Kidney (tissue), 14 donors: ENCODE results near the gene HEXD. TPM values are rescaled to one million over a fixed set of nuclear protein-coding genes. Genes with fewer than 3 reads are reported as not detected.

Experiments used
- DNase-seq, 5 donors: peaks; one replicate each; pipeline ENCODE4 v3.0.0-alpha.2; 2013 to 2020
- FAIRE-seq: peaks from 2 replicates; lab custom pipeline; 2012; peaks lifted over from hg19 to GRCh38; lab: Jason Lieb, UNC
- H3K27ac ChIP-seq, 2 donors: one replicate each; pipeline ENCODE4 v1.7.0; 2013; ENCODE audit warnings: low read depth in 2 of 2, low read length in 2 of 2, inconsistent platforms in 1 of 2
- H3K27me3 ChIP-seq: one replicate; pipeline ENCODE4 v1.7.1; 2013; ENCODE audit warnings: low read length, inconsistent platforms; ENCODE audit not compliant: control insufficient read depth, insufficient read depth
- H3K36me3 ChIP-seq, 3 donors: one replicate each; pipeline versions ENCODE4 v1.7.0 to v1.7.1; 2013; ENCODE audit warnings: low read length in 3 of 3, control low read depth in 1 of 3, inconsistent platforms in 1 of 3; ENCODE audit not compliant: insufficient read depth in 3 of 3, control insufficient read depth in 2 of 3
- H3K4me1 ChIP-seq, 3 donors: one replicate each; pipeline versions ENCODE4 v1.7.0 to v1.7.1; 2013; ENCODE audit warnings: low read length in 3 of 3, inconsistent platforms in 1 of 3, low read depth in 1 of 3; ENCODE audit not compliant: control insufficient read depth in 2 of 3, insufficient read depth in 2 of 3
- H3K4me3 ChIP-seq, 3 donors: one replicate each; pipeline versions ENCODE4 v1.7.0 to v1.8.1; 2013; ENCODE audit warnings: low read length in 3 of 3, control low read depth in 1 of 3, inconsistent platforms in 1 of 3
- H3K9ac ChIP-seq, 3 donors: one replicate each; pipeline versions ENCODE4 v1.7.0 to v1.7.1; 2013; ENCODE audit warnings: low read length in 3 of 3, control low read depth in 1 of 3, inconsistent platforms in 1 of 3
- H3K9me3 ChIP-seq, 3 donors: one replicate each; pipeline versions ENCODE4 v1.7.0 to v1.7.1; 2013; ENCODE audit warnings: low read length in 3 of 3, control low read depth in 1 of 3, inconsistent platforms in 1 of 3; ENCODE audit not compliant: control insufficient read depth in 2 of 3, insufficient read depth in 1 of 3
- intact Hi-C: fragments of 100-400 bp; cut with DNase I; formaldehyde crosslinking; loops from one replicate; pipeline ENCODE4 v1.11.1; 2022
- polyA plus RNA-seq: library from polyadenylated mRNA; stranded (reverse); fragments of 350-450 nt; fragmentation: Illumina TruSeq; extraction: RNeasy Lipid Tissue Mini Kit (QIAGEN cat#74804); gene quantifications from one replicate; pipeline ENCODE4 v1.2.3, GENCODE V29; 2014; ENCODE audit warnings: low read depth, low replicate concordance; ENCODE audit not compliant: insufficient read depth
- total RNA-seq: library from RNA; stranded (reverse); fragmentation: NEBNext Ultra II Directional; extraction: Animal tissue kit (Norgen Biotek cat#: 25700); gene quantifications from one replicate; pipeline ENCODE4 v1.2.1, GENCODE V29; 2021
- TF ChIP-seq, protein P1 (sequence below): IDR thresholded peaks from 3 replicates; pipeline ENCODE4 v1.5.1; 2012; ENCODE audit warnings: mild to moderate bottlenecking, moderate library complexity, borderline replicate concordance; ENCODE audit not compliant: insufficient read depth; ENCODE audit errors: extremely low read depth
- donor health status: control.
- donor health status: control.
- donor health status: control.
- donor health status: control.
- donor health status: control.
- donor health status: DM: yes; HTN: yes; CAD: no.
- donor health status: Normal renal cell carcinoma (clear cell type).

The HEXD gene
- total and polyA plus RNA-seq, 2 donors from 2014 or later: 39.2 to 42.0 TPM

DNA sequence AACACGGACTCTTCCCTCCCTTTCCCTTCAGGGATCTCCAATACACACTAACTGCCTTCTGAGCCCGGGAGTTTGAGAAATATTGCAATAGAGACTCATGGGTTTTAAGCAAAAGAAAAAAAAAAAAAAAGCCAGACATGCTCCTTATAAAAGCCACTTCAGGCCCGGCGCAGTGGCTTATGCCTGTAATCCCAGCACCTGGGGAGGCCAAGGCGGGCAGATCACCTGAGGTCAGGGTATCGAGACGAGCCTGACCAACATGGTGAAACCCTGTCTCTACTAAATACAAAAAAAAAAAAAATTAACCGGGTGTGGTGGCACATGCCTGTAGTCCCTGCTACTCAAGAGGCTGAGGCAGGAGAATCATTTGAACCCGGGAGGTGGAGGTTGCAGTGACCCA, 2.4 kb upstream of the HEXD start:
- DNase-seq: peak in 1 of 5 donors; percentile 65
- no peaks in the 10 kb centered on the region for H3K27me3 ChIP-seq
- intact Hi-C loops: no loop called here

DNA sequence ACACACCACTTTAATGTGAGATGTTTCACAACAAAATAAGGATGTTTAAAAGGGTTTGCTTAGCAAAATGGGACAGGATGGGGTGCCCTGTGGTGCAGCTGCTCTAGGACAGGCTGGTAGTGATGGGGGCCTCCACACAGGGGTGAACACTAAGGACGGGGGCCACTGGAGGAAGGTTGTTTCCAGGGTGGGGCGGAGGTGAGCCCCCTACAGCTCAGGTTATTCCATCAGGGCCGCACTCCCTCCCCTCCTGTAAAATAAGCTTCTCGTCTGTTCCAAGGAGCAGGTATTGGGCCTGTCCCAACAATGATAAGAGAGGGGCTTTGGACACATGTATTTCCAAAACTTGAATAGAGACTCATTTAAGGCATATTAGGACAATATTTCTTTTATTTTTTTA, 1.9 kb upstream of the HEXD start:
- FAIRE-seq: no peak
- intact Hi-C loops: no loop called here

More for the DNA sequence above, 2.4 kb upstream of the HEXD start:
- peaks cover 0 to 9% (median 2%) of the 10 kb centered on the region in 3 donors for H3K4me1 ChIP-seq
- H3K9ac ChIP-seq: no peak overlapping the region
- no peak overlapping the region for H3K27ac ChIP-seq
- peaks cover 0 to 2% (median 0%) of the 10 kb centered on the region in 3 donors for H3K36me3 ChIP-seq
- no peaks in the 10 kb centered on the region for H3K9me3 ChIP-seq
- H3K4me3 ChIP-seq: no peak overlapping the region
- no peak for FAIRE-seq
- TF ChIP-seq, protein P1, sequence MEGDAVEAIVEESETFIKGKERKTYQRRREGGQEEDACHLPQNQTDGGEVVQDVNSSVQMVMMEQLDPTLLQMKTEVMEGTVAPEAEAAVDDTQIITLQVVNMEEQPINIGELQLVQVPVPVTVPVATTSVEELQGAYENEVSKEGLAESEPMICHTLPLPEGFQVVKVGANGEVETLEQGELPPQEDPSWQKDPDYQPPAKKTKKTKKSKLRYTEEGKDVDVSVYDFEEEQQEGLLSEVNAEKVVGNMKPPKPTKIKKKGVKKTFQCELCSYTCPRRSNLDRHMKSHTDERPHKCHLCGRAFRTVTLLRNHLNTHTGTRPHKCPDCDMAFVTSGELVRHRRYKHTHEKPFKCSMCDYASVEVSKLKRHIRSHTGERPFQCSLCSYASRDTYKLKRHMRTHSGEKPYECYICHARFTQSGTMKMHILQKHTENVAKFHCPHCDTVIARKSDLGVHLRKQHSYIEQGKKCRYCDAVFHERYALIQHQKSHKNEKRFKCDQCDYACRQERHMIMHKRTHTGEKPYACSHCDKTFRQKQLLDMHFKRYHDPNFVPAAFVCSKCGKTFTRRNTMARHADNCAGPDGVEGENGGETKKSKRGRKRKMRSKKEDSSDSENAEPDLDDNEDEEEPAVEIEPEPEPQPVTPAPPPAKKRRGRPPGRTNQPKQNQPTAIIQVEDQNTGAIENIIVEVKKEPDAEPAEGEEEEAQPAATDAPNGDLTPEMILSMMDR: no peak

GRCh38 chr17:82416771-82417170, 1.4 kb upstream of the HEXD start:
- no peak for FAIRE-seq
- TF ChIP-seq, protein P1: no peak
- Histone ChIP-seq H3K27me3 (no peaks in the 10 kb centered on the region), H3K9ac (no peak overlapping the region), H3K36me3 (peaks cover 0 to 2% (median 0%) of the 10 kb centered on the region in 3 donors), H3K4me1 (peaks cover 0 to 9% (median 2%) of the 10 kb centered on the region in 3 donors), H3K27ac (no peak overlapping the region), H3K4me3 (no peak overlapping the region), H3K9me3 (no peaks in the 10 kb centered on the region)
- intact Hi-C loops: no loop called here
- no peak for DNase-seq

More for the DNA sequence above, 1.9 kb upstream of the HEXD start:
- H3K4me3 ChIP-seq: no peak overlapping the region
- no peak overlapping the region for H3K27ac ChIP-seq
- DNase-seq: peak in 1 of 5 donors; percentile 34
- H3K27me3 ChIP-seq: no peaks in the 10 kb centered on the region
- TF ChIP-seq, protein P1: no peak
- H3K4me1 ChIP-seq: peaks cover 0 to 9% (median 2%) of the 10 kb centered on the region in 3 donors
- H3K9me3 ChIP-seq: no peaks in the 10 kb centered on the region
- H3K9ac ChIP-seq: no peak overlapping the region
- H3K36me3 ChIP-seq: peaks cover 0 to 2% (median 0%) of the 10 kb centered on the region in 3 donors

DNA sequence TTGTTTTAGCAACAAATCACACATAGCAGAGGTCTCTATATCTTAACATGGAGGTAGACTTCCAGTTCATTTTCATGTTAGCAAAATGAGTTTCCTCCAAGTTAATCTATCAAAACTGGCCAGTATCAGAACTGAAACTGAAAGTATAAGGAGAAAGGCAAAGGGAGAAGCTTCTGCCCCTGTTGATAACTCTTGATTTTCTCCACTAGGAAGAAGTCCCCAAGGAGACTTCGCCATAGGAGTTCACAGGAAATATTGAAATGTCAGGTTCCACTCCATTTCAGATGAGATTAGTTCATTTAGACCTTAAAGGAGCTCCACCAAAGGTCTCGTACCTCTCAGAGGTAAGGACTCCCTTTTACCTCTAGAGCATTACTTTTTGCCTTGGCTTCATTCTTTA, 1.4 kb downstream of the HEXD start:
- Histone ChIP-seq H3K4me1 (peaks cover 0 to 9% (median 2%) of the 10 kb centered on the region in 3 donors), H3K27ac (no peak overlapping the region), H3K9me3 (no peaks in the 10 kb centered on the region), H3K4me3 (peak overlapping the region in 2 of 3 donors; percentile 1 to 88), H3K27me3 (no peaks in the 10 kb centered on the region), H3K36me3 (peaks cover 0 to 2% (median 0%) of the 10 kb centered on the region in 3 donors), H3K9ac (peak overlapping the region in 1 of 3 donors; percentile 81)
- intact Hi-C loops: no loop called here
- FAIRE-seq (no peak), DNase-seq (no peak)
- TF ChIP-seq, protein P1: no peak
